ENCODE data around the gene HIVEP3.

DNA sequence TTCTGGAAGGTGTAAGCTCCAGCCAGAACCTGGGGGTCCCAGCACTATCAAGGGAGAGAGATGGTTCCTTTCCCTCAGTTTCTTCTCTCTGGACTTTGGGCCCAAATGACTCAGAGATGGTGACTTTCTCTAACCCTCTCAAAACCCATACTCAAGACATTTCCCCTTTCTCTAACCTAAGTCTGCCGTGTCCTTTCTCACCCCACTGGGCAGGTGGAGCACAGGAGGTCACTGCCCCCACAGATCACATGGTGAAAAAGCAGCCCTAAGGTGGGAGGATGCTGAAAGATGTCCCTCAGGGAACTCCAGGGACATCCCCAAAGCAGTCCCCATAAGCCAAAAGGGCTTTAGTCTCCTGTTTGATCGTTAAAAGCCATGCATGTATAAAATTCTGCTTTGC is 173.7 kb downstream of the HIVEP3 start:
- TF ChIP-seq, protein P1, sequence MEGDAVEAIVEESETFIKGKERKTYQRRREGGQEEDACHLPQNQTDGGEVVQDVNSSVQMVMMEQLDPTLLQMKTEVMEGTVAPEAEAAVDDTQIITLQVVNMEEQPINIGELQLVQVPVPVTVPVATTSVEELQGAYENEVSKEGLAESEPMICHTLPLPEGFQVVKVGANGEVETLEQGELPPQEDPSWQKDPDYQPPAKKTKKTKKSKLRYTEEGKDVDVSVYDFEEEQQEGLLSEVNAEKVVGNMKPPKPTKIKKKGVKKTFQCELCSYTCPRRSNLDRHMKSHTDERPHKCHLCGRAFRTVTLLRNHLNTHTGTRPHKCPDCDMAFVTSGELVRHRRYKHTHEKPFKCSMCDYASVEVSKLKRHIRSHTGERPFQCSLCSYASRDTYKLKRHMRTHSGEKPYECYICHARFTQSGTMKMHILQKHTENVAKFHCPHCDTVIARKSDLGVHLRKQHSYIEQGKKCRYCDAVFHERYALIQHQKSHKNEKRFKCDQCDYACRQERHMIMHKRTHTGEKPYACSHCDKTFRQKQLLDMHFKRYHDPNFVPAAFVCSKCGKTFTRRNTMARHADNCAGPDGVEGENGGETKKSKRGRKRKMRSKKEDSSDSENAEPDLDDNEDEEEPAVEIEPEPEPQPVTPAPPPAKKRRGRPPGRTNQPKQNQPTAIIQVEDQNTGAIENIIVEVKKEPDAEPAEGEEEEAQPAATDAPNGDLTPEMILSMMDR (IDR thresholded peaks at IDR 0.05) = no peak
- TF ChIP-seq POLR2A (IDR thresholded peaks at IDR 0.05) = no peak
